ENCODE measurements around the gene ERV3-1.
A peak's percentile ranks its signal among the peaks of the same experiment; 100 is the strongest.
"Not testable (repeated sequence)": the region's sequence is repeated elsewhere in the genome, so short reads cannot be mapped to it uniquely, and the experiment has no call there.

Gene ERV3-1, protein sequence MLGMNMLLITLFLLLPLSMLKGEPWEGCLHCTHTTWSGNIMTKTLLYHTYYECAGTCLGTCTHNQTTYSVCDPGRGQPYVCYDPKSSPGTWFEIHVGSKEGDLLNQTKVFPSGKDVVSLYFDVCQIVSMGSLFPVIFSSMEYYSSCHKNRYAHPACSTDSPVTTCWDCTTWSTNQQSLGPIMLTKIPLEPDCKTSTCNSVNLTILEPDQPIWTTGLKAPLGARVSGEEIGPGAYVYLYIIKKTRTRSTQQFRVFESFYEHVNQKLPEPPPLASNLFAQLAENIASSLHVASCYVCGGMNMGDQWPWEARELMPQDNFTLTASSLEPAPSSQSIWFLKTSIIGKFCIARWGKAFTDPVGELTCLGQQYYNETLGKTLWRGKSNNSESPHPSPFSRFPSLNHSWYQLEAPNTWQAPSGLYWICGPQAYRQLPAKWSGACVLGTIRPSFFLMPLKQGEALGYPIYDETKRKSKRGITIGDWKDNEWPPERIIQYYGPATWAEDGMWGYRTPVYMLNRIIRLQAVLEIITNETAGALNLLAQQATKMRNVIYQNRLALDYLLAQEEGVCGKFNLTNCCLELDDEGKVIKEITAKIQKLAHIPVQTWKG

DNA sequence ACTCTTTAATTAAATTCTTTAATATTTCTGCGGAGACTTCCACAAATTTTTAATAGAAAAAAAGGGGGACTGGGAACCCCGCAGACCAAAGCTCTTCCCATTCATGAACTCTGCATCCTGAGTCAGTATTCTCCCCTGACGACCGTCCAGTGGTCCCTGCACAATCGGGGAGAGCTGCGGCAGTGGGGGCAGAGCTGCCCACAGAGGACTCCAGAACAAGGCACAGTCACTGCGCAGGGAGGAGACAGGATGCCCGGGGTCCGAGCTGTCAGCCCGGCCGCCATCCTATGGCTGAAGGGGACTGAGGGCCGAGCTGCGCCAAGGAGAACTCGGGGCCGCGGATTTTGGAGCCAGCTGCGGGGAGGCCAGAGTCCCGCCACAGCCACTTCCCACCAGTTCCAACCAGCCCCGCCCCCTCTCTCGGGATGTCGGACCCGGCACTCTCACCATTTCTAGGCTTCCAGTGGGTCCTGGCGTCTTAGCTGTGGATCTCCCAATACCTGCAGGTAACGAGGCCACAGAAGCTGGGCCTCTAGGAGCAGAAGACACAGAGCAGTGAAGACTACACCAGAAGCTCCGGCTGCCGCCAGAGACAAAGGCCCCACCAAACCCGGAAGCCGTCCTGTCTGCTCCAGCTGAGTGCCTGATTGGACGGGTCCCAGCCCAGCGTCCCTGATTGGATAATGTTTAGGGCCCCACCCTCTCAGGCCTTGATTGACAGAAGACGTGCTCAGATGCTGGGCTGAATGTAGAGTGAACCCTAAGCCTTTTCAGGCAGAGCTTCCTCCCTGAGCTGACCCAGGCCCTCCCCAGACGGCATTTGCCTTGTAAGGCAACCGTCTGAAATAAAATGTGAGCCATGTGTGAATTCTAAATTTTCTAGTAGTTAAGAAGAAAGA, at the start of gene ERV3-1:
TSS of gene ERV3-1 (minus strand) at position 594 of the 899 bp plus-strand sequence. CDS start 13,661 bp downstream, outside the sequence.
- peak; percentile 88 for DNase-seq

- not testable (repeated sequence) for DNase-seq
These were observed 49.3 kb upstream of the ERV3-1 start for GRCh38 chr7:65055786-65056185.

DNA sequence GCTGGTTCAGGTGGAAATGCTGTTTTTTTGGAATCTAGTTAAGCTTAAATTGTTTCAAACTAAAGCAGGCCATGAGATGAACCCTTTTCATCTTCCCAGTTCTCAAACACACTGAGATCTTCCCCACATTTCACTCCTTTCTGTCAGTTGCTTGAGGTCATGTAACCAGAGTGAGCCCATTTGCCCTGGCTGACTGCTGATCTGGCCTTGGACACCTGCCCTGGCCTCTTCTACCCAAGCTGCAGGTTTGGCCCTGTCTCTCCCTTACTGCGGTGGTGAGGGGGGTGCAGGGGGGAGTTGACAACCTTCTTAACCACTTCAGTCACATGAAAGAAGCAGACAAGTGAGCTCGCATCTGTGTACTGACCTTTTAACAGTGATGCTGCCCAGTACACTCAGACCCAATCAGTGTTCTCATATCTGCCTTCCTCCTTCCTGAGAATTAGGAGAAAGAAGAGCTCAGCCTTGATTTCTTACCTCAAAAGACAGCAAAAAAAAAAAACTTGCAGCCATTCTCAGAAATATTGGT, 48.0 kb upstream of the ERV3-1 start:
- DNase-seq = not testable (repeated sequence)

DNA sequence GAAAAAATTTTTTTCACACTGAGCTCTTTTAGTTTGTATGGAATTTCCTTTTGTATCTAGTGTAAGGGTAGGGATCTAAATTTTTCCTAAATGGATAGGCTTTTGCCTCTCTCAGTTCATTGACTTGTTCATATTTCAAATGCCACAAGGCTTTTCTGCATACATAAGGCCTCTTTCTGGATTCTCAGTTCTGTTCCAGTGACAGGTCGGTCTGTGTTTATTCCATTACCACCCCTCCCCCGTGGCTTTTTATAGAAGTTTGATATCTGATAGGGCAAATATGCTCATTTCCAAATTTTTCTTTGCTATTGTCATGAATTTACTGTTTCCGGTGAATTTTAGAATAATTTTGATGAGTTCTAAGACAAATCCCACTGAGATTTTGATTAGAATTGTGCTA, 45.2 kb upstream of the ERV3-1 start:
- not testable (repeated sequence) for DNase-seq

- not testable (repeated sequence) for DNase-seq
These were observed 44.7 kb upstream of the ERV3-1 start for GRCh38 chr7:65051139-65051538.

DNA sequence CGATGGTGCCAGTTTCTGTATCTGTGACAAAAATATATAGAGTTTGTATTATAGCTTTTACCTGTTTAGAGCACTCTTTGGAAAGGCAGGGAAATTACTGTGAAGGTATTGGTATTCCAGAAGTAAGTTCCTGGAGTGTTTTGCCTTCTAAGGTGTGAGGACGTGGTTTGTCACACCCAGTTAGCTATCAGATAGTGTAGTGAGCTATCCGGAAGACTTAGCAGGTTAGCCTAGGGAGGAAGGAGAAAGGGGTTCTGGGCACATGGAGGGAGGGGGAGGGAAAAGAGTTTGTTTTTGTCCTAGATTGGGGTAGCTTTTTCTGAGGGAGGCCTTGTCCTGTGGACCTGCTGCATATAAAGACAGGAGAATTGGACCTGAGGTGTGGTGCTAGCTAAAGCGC, 39.8 kb upstream of the ERV3-1 start:
- DNase-seq = not testable (repeated sequence)

GRCh38 chr7:65045589-65045988, 39.1 kb upstream of the ERV3-1 start:
- not testable (repeated sequence) for DNase-seq

- DNase-seq = peak; percentile 13
These were observed 32.3 kb upstream of the ERV3-1 start for GRCh38 chr7:65038767-65039166.

DNA sequence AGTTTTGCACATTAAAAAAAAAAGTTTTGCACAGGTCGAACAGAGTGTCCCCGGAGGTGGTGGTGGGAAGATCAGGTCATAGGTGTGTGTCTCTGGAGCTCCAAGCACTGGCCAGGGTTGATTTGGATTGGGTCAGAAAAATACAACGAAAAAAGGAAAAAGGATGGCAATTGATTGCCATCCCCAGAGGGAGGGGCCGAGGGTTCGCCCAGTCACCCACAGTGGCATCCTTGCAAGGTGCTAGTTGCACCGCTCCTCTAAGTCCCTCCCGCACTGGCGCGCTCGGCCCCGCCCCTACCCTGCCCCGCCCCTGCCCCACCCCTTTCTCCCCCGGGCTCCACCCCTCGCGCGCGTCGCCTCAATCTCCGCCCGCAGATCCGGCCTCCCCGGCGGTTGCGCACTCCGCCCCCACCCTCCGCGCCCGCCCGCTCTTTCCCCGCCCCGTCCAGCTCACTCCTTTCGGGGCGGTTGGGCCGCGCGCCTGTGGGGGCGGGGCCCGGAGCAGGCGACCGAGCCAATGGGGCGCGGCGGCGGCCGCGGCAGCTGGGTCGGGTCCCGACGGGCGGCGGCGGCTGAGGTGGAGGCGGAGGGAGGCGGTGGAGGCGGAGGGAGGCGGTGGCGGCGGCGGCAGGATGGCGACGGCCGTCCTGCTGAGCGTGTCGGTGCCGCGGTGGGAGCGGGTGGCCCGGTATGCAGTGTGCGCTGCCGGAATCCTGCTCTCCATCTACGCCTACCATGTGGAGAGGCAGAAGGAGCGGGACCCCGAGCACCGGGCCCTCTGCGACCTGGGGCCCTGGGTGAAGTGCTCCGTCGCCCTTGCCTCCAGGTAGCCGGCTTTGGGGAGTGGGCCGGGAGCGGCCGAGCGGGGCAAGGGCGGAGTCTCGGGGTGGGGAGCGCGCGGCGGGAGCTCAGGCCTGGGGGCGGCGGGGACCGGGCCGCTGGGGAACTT, 31.5 kb upstream of the ERV3-1 start:
- peak; percentile 93 for DNase-seq

GRCh38 chr7:65036526-65036925, 30.0 kb upstream of the ERV3-1 start:
- DNase-seq = not testable (repeated sequence)

GRCh38 chr7:65035469-65035868, 29.0 kb upstream of the ERV3-1 start:
- DNase-seq = not testable (repeated sequence)

DNA sequence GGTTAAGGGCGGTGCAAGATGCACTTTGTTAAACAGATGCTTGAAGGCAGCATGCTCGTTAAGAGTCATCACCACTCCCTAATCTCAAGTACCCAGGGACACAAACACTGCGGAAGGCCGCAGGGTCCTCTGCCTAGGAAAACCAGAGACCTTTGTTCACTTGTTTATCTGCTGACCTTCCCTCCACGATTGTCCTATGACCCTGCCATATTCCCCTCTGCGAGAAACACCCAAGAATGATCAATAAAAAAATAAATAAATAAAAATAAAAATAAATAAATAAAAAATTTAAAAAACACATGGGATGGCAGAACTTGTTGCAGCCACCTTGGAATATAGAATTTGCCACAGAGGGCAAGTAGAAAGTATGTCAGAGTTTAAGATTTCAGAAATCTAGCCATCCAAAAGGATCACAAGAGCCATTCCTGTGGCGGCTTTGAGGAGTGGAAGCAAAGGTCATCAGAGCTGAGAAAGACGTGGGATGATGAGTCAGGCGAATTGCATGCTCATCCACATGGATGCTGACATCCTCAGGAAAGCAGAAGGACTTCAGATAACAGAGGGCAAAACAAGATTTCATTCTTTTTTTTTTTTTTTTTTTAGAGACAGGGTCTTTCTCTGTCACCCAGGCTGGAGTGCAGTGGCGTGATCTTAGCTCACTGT, 27.8 kb upstream of the ERV3-1 start:
- DNase-seq = not testable (repeated sequence)

DNA sequence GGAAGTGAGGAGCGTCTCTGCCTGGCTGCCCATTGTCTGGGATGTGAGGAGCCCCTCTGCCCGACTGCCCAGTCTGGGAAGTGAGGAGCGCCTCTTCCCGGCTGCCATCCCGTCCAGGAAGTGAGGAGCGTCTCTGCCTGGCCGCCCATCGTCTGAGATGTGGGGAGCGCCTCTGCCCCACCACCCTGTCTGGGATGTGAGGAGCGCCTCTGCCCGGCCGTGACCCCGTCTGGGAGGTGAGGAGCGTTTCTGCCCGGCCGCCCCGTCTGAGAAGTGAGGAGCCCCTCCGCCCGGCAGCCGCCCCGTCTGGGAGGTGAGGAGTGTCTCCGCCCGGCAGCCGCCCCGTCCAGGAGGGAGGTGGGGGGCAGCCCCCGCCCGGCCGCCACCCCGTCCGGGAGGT, 26.9 kb upstream of the ERV3-1 start:
- not testable (repeated sequence) for DNase-seq

DNA sequence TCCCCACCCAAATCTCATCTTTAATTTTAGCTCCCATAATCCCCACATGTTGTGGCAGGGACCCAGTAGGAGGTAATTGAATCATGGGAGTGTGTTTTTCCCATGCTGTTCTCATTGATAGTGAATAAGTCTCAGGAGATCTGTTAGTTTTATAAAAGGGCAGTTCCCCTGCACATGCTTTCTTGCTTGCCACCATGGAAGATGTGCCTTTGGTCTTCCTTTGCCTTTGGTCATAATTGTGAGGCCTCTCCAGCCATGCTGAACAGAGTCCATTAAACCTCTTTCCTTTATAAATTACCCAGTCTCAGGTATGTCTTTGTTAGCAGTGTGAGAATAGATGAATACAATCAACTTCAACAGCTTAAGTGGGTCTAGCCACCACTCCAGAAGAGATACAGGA, 18.5 kb upstream of the ERV3-1 start:
- not testable (repeated sequence) for DNase-seq

GRCh38 chr7:65020978-65021377, 14.5 kb upstream of the ERV3-1 start:
- DNase-seq = not testable (repeated sequence)

- not testable (repeated sequence) for DNase-seq
These were observed 3.4 kb upstream of the ERV3-1 start for GRCh38 chr7:65009881-65010280.

- DNase-seq = not testable (repeated sequence)
These were observed 2.9 kb upstream of the ERV3-1 start for GRCh38 chr7:65009394-65009793.

- DNase-seq = not testable (repeated sequence)
These were observed 549 bp upstream of the ERV3-1 start for GRCh38 chr7:65007036-65007435.

DNA sequence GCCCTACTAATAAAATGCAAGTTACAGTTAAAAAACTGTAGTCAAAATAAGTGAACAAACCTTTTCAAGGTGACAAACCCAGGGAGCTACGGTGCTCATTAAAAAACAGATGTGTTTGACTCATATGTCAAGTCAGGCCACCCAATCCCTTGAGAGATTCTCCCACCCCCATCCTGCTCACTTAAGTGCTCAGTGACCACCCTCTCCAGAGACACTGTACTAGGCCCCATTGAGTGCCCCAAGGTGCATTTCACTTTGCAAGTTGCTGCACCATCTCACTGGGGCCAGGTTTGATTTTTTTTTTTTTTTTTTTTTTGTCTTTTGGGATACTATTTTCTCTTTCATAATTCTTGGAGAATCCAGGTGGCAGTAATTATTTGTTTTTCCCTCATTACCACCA, 1.9 kb downstream of the ERV3-1 start:
- DNase-seq = no peak

- no peak for DNase-seq
These were observed 3.4 kb downstream of the ERV3-1 start for GRCh38 chr7:65002972-65003585.
